Measurements from ENCODE around the gene FSIP2. TPM values are rescaled to one million over a fixed set of nuclear protein-coding genes. Genes with fewer than 3 reads are reported as not detected.

The FSIP2 gene
- total and polyA plus RNA-seq, 10 of the 15 experiments (the other 5 are each of a cell fraction or from before 2014, with no cell fraction given): 0.03 to 1.3 (median 0.13) TPM

DNA sequence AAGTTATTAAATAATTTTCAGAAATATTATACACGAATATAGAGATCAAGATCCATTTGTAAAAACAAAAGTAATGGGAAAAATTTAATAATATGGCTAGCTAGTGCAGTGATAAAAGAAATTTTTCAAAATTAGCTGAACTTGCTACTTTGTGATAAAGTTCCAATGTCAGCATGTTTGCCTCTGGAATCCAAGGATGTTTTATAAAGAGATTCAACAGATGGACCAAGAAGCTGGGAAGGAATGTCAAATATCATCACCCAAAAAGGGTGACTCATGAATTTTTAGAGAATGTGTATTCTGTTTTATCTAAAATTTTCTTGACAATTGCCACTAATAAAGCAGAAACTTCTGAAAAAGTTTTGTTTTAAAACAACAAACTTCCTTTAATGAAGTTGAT, 95.3 kb downstream of the FSIP2 start:
- Histone ChIP-seq H3K4me1 (ENCODE audit: control insufficient read depth, insufficient read depth, low read length) (no peaks in the 10 kb centered on the region), H3K9ac (ENCODE audit: control insufficient read depth, insufficient read depth, low read length) (no peak overlapping the region), H3K4me3 (no peak overlapping the region), H3K36me3 (ENCODE audit: control insufficient read depth in 2 of 2, insufficient read depth in 2 of 2, low read length in 1 of 2) (no peaks in the 10 kb centered on the region), H3K27me3 (replicated peaks in 1 of 2; ENCODE audit: control insufficient read depth in 2 of 2, insufficient read depth in 2 of 2, low read length in 1 of 2) (no peaks in the 10 kb centered on the region), H3K9me3 (replicated peaks; ENCODE audit: control insufficient read depth, insufficient read depth, low read length) (no peaks in the 10 kb centered on the region), H3K79me2 (ENCODE audit: control insufficient read depth, insufficient read depth, low read length) (no peaks in the 10 kb centered on the region), H3K4me2 (ENCODE audit: control insufficient read depth, insufficient read depth) (no peak overlapping the region), H3K27ac (ENCODE audit: control insufficient read depth, insufficient read depth) (no peak overlapping the region), H2AFZ (ENCODE audit: control insufficient read depth, low read depth, low read length) (no peak overlapping the region), H4K20me1 (ENCODE audit: control insufficient read depth, insufficient read depth) (no peaks in the 10 kb centered on the region)
- ChIA-PET CTCF (no interaction called here), RAD21 (ENCODE audit: unreplicated experiment) (interaction anchor here (0.6 kb wide), 1 partner anchor 26 kb away, joined by 3 read pairs; no protein-coding TSS in a partner anchor), SMC1A (ENCODE audit: uncharacterized antibody, unreplicated experiment) (no interaction called here), POLR2A (no interaction called here)
- WGBS (ENCODE audit: insufficient coverage, insufficient replicate concordance, low lambda C conversion rate, missing lambda C conversion rate): 4% methylated on average over 1 of the region's 1 CpG
- FAIRE-seq (no peak), ATAC-seq (no peak), DNase-seq (ENCODE audit: low read depth, low spot score) (no peak)
- TF ChIP-seq, protein P1, sequence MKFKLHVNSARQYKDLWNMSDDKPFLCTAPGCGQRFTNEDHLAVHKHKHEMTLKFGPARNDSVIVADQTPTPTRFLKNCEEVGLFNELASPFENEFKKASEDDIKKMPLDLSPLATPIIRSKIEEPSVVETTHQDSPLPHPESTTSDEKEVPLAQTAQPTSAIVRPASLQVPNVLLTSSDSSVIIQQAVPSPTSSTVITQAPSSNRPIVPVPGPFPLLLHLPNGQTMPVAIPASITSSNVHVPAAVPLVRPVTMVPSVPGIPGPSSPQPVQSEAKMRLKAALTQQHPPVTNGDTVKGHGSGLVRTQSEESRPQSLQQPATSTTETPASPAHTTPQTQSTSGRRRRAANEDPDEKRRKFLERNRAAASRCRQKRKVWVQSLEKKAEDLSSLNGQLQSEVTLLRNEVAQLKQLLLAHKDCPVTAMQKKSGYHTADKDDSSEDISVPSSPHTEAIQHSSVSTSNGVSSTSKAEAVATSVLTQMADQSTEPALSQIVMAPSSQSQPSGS (IDR thresholded peaks at IDR 0.05; ENCODE audit: low read length): no peak
- TF ChIP-seq MLLT1 (IDR thresholded peaks at IDR 0.05): no peak
- intact Hi-C loops (cut with micrococcal nuclease; ENCODE audit: unreplicated experiment): no loop called here
- in situ Hi-C loops (cut with MboI): no loop called here
- no TSS peak for BruUV-seq (replicated peaks)

GRCh38 chr2:185835974-185836373, 97.4 kb downstream of the FSIP2 start:
- ChIA-PET SMC1A (ENCODE audit: uncharacterized antibody, unreplicated experiment) (no interaction called here), POLR2A (no interaction called here), RAD21 (ENCODE audit: unreplicated experiment) (no interaction called here), CTCF (no interaction called here)
- Histone ChIP-seq H4K20me1 (ENCODE audit: control insufficient read depth, insufficient read depth) (no peaks in the 10 kb centered on the region), H3K27ac (ENCODE audit: control insufficient read depth, insufficient read depth) (no peak overlapping the region), H3K9me3 (replicated peaks; ENCODE audit: control insufficient read depth, insufficient read depth, low read length) (no peaks in the 10 kb centered on the region), H2AFZ (ENCODE audit: control insufficient read depth, low read depth, low read length) (no peak overlapping the region), H3K4me3 (no peak overlapping the region), H3K79me2 (ENCODE audit: control insufficient read depth, insufficient read depth, low read length) (no peaks in the 10 kb centered on the region), H3K4me1 (ENCODE audit: control insufficient read depth, insufficient read depth, low read length) (no peaks in the 10 kb centered on the region), H3K9ac (ENCODE audit: control insufficient read depth, insufficient read depth, low read length) (no peak overlapping the region), H3K36me3 (ENCODE audit: control insufficient read depth in 2 of 2, insufficient read depth in 2 of 2, low read length in 1 of 2) (no peaks in the 10 kb centered on the region), H3K4me2 (ENCODE audit: control insufficient read depth, insufficient read depth) (no peak overlapping the region), H3K27me3 (replicated peaks in 1 of 2; ENCODE audit: control insufficient read depth in 2 of 2, insufficient read depth in 2 of 2, low read length in 1 of 2) (no peaks in the 10 kb centered on the region)
- FAIRE-seq (no peak), ATAC-seq (no peak), DNase-seq (ENCODE audit: low read depth, low spot score) (no peak)
- no TSS peak for BruUV-seq (replicated peaks)
- intact Hi-C loops (cut with micrococcal nuclease; ENCODE audit: unreplicated experiment) (no loop called here), in situ Hi-C loops (cut with MboI) (no loop called here)
- TF ChIP-seq PML (IDR thresholded peaks at IDR 0.05; ENCODE audit: low read length): no peak
- WGBS (ENCODE audit: insufficient coverage, insufficient replicate concordance, low lambda C conversion rate, missing lambda C conversion rate): 50% methylated on average over 8 of the region's 8 CpGs
